GM18909 (cell line): ENCODE results near the gene ARHGEF1.

Experiments used
- ATAC-seq: cut with Tn5 transposase; IDR thresholded peaks from one replicate; pipeline ENCODE4 v1.9.1; 2021; ENCODE audit warnings: mild to moderate bottlenecking; ENCODE audit not compliant: unreplicated experiment, poor library complexity

Gene ARHGEF1, protein sequence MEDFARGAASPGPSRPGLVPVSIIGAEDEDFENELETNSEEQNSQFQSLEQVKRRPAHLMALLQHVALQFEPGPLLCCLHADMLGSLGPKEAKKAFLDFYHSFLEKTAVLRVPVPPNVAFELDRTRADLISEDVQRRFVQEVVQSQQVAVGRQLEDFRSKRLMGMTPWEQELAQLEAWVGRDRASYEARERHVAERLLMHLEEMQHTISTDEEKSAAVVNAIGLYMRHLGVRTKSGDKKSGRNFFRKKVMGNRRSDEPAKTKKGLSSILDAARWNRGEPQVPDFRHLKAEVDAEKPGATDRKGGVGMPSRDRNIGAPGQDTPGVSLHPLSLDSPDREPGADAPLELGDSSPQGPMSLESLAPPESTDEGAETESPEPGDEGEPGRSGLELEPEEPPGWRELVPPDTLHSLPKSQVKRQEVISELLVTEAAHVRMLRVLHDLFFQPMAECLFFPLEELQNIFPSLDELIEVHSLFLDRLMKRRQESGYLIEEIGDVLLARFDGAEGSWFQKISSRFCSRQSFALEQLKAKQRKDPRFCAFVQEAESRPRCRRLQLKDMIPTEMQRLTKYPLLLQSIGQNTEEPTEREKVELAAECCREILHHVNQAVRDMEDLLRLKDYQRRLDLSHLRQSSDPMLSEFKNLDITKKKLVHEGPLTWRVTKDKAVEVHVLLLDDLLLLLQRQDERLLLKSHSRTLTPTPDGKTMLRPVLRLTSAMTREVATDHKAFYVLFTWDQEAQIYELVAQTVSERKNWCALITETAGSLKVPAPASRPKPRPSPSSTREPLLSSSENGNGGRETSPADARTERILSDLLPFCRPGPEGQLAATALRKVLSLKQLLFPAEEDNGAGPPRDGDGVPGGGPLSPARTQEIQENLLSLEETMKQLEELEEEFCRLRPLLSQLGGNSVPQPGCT

DNA sequence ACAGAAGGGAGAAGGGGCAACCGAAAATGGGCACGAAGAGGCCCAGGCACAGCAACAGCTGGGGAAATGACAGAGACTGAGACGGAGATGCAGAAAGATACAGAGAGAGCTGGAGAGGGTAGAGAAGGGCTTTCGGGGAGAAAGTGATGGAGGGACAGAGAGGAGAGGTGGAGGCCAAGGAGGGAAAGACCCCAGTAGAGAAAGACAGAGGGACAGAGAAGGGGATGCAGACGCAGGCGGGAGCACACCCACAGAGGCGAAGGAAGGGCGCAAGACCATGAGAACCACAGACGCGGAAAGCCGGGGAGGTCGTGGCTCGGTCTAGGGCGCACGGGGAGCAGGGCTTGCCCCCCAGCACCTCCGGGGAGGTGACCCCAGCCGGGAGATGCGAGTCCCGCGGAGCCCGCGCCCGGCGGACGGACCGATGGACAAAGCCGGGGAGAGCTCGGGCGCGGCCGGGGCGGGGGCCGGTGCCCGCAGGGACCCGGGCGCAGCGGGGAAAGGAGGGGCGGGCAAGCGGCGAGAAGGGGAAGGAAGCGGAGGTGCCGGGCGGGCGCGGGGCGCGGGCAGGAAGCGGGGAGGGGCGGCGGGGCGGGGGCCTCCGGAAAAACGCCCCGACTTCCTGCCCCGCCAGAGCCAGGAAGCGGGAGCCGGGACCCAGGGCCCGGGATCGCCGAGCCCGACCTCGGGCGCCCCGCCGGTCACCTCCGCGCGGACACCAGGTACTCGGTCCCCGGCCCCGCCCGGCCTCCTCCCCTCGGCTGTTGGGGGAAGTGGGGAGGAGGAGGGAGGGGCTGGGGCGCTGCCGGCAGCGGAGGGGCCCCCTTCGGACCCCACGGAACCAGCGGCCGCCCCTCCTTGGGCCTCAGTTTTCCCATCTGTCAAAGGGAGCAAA lies at the start of gene ARHGEF1:
TSS of gene ARHGEF1 (plus strand) at position 617 of the 895 bp plus-strand sequence. CDS start 4,899 bp downstream, outside the sequence.
- ATAC-seq: no peak

DNA sequence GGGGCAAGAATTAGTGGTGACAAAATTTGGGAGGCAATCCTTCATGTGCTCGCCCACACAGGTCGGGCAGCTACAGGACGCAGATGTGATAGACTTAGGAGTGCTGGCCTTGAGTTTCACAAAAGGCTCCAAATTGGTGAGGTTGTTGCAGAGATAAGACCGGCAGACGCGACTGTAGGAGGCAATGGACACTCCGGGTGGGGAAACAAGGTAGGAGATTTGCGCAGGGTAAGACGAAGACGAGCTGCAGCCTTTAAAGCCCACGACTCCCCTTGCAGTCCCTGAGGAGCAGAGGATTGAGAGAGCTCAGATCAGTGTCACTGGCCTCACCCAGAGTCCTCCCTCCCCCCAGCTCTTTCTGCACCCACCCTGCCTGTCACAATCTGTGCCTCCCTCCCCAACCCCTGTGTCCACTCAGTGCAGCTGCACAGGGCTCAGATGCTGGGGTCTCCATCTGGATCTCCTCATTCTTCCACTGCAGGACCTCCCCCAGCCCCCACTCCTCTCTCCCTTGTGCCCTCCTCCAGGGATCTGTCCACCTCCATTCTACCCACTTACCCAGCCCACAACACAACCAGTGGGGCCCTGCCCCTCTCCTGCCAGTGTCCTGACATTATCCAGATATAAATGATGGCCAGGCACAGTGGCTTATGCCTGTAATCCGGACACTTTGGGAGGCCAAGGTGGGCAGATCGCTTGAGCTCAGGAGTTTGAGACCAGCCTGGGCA lies 44.8 kb upstream of the ARHGEF1 start:
- ATAC-seq: no peak

DNA sequence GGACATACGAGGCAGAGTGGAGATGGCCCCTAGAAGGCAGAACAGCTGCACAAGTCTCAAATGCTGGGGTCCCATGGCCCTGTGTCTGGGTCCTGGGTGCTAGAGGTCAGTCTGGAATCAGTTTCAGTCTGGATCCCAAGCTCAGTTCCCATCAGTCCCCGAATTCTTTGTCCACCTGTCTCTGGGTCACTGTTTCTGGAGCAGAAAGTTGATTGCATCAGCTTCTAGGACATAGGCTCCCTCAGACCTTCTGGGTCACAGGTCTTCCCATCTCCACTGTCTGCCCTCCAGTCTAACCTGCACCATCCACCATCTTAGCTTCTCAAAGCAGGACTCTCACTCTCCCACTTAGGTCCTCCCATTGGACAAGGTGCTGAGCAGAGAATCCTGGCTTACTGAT lies 43.8 kb upstream of the ARHGEF1 start:
- no peak for ATAC-seq

DNA sequence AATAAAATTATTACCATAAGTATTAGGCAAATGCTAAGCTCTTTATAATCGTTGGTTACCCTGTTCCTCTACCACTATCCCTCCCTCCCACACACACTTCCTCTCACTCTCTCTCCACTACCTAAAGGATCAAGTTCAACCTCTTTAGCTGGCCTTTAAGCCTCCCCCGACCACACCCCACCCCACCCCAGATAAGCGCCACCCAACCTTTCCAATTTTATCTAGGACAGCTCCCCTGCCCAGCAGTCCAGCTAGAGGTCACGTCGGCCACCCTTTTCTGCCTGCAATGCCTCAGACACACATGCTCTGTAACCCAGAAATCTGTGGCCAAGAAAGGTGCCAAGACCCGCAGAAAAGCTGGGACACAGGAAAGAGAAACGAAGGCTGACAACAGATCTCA lies 39.6 kb upstream of the ARHGEF1 start:
- no peak for ATAC-seq

DNA sequence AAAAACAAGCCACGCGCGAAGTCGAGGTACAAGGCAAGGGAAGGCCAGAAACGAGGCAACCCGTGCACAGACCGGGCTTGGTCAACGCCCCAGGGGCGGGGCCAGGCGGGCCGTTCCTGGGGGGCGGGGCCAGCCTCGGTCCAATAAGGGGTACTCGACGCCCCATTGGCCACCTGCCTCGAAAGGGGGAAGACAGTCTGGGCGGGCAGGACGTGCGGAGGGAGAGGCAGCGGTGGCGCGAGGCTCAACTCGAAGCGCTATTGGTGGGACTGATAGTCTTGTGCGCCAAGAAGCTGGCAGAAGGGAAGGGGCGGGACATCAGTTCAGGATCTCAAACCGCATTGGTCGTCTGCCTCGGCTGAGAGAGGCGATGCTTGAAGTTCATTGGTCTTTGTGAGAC lies 38.4 kb upstream of the ARHGEF1 start, which contains the start of gene LYPD4:
TSS of gene LYPD4 (minus strand) at position 83 of the 400 bp plus-strand sequence. CDS start 5,398 bp downstream, outside the sequence.
- no peak for ATAC-seq

DNA sequence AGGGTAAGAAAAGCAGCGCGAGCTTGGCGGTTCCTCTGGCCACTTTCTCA lies 38.2 kb upstream of the ARHGEF1 start, which contains the start of gene DMRTC2:
TSS of gene DMRTC2 (plus strand) at position 42 of the 50 bp plus-strand sequence. CDS start 2,387 bp downstream, outside the sequence.
- no peak for ATAC-seq

DNA sequence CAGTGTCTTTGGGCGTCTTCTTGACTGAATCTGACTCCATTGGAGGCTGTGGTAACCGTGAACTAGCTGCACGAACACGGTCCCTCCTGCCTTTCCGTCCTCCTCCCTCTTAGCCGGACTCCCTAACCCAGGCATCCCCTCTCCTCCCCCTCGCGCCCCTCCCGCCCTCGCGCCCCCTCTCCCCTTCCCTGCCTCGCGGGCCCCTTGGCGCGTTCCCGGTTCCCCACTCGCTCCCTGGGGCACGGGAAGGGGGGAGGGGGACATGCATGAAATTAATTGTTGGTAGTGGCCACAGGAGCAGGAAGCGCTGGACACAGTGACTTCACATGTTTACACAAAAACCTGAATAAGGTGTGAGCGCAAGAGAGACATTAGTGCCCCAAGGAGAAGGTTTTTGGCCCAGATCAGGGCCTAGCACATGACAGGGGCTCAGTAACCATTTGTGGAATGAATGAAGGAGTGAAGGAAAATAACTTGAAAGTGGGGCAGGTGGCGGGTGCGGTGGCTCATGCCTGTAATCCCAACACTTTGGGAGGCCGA lies 37.9 kb upstream of the ARHGEF1 start:
- ATAC-seq: no peak

DNA sequence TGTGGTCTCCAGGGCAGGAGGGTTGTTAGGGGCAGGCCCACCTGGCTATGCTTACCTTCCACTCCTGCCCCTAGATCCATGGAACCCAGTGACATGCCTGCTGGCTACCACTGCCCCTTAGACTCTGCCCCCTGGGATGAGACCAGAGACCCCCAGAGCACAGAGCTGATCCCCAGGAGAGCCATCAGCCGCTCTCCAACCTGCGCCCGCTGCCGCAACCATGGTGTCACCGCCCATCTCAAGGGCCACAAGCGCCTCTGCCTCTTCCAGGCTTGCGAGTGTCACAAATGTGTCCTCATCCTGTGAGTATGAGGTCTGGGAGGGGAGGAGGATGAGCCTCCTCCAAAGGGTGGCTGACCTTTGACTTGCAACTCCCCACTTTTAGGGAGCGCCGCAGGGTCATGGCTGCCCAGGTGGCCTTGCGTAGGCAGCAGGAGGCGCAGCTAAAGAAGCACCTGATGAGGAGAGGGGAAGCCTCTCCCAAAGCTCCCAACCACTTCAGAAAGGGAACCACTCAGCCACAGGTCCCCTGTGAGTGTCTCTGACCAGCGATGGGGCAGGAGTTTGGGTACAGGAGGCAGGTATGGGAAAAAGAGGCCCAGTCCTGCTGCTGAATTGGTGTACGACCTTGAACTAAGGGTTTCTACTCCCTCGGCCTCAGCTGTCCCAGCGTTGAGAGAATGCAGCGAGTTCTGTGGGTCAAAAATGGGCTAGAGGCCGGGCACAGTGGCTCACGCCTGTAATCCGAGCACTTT lies 35.5 kb upstream of the ARHGEF1 start:
- no peak for ATAC-seq

DNA sequence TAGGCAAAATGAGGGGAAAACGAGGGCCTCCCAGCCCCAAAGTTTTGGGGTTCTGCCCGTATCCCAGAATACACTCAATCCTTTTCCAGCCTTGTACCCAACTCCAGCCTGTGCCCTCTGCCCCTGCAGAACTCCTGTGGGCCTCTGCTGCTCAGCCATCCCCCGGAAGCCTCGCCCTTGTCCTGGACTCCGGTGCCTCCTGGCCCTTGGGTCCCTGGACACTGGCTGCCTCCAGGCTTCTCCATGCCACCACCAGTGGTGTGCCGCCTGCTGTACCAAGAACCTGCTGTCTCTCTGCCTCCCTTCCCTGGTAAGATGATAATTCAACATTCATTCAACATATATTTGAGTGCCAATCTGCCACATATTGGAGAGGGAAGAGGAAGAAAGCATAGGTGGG lies 34.3 kb upstream of the ARHGEF1 start:
- no peak for ATAC-seq

DNA sequence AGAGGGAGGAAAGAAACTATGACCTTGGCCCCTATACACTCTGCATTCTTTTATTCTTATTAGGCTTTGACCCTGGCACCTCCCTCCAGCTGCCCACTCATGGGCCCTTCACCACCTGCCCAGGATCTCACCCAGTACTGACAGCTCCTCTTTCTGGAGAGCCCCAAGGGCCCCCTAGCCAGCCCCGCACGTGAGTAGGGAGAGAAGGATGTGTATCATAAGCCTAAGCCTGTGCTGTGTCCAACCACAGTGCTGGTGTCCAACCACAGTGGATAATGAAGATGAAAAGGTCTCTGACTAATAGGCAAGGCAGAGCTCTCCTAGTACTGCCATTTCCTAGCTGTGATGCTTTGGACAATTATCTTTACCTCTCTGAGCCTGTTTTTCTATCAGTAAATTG lies 33.9 kb upstream of the ARHGEF1 start:
- ATAC-seq: no peak

DNA sequence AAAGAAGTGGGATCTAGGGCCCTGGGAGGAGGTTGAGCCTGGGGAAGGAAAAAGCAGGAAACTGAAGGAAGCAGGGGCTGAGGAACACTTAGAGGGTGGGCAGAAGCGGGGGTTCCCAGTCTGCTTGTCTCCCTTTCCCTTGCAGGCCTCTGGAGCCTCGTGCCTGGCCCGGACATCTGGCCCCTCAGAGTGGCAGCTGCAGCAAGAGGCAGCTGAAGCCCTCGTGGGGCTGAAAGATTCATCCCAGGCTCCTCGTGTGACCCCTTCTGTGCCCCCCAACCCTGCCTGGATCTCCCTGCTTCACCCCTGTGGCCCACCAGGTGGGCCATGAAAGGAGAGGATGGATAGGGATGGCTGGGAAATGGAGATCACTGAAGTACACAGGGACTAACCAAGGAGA lies 32.6 kb upstream of the ARHGEF1 start:
- ATAC-seq: no peak

DNA sequence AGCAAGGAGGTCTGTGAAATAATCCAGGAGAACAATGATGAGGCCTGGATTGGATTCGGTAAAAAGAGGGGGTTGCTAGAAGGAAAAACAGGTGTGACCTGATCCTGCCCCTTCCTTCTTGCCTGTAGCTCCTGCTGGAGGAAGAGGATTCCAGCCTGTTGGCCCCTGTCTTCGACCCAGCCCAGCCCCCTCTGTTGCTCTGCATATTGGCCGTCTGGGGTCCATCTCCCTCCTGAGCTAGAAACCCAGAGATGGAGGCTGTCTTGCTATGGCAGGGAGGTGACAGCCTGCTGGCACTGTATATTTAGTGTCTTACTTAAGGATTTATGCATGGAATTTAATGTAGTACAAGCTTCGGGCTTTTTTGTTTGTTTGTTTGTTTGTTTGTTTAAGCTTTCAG lies 31.5 kb upstream of the ARHGEF1 start:
- ATAC-seq: no peak

DNA sequence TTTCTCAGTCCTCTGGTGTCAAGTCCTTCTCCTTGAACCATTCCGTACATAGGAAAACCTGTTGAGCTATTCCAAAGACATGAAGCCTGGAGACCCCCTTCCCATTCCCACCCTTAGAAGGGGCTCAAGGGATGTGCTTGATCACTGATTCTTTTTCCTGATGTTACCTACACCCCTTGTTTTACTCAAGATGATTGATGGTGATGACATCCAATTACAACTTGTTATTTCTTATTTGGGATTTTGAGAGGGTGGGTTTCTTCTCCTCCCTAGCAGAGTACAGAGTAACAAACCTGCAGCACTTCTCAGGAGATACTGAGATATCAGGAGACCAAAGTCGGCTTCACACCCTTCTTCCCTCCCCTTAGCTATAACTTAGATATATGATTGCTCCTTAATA lies 29.6 kb upstream of the ARHGEF1 start:
- no peak for ATAC-seq

DNA sequence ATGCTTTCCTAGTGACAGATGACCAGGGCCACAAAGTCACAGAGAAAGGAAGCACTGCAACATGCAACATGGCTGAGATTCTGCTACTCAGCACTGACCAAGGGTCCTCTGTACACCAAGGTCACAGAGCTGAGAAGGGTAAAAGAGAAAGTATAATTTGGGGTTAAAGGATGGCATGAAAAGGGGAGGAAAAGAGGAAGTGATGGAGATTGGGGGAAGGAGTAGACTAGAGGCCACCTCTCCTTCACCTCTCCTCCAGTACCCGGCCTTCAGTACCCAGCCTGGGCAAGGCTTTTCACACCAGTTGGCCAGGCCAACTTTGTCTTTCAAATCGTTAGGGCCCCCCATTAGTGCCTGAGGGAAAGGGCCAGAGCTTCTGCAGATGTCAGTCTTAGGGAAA lies 29.2 kb upstream of the ARHGEF1 start:
- no peak for ATAC-seq

DNA sequence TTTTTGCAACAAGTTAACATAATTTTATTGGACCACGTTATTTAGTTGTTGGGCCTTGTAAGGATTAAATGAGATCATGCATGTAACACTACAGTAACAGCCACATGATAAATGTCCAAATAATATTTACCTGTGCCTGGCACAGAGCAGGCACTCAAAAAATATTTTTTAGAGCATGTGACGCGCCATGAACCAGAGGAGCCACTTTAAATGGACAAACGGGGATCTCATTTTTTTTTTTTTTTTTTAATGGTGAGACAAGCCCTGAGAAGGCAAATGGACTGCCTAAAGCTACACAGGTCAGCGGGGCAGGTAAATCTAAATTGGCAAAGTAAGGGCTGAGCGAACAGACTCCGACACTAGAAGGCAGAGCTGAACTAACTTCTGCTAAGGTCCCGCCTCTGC lies 23.8 kb upstream of the ARHGEF1 start:
- ATAC-seq: no peak

DNA sequence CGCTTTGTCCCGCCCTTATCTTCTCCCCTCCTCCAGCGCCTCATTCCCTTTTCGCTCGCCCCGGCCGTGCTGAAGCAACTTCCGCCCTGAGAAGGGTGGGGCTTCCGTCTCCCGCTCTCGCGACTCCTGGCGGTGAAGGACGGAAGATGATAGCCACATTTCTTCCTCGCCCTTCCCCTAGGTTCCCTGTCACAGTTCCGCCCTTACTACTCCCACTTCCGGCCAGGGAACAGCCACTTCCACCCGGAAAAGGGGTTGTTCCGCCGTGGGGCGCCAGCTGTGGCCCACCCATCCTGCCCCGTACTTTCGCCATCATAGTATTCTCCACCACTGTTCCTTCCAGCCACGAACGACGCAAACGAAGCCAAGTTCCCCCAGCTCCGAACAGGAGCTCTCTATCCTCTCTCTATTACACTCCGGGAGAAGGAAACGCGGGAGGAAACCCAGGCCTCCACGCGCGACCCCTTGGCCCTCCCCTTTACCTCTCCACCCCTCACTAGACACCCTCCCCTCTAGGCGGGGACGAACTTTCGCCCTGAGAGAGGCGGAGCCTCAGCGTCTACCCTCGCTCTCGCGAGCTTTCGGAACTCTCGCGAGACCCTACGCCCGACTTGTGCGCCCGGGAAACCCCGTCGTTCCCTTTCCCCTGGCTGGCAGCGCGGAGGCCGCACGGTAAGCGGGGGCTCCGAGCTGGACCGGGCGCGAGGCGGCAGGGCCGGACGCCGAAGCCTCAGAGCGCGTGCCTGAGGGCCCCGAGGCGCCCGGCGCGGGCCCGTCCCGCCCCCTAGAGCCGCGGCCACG lies 23.2 kb upstream of the ARHGEF1 start, which contains the start of gene RPS19:
TSS of gene RPS19 (plus strand) at position 638 of the 801 bp plus-strand sequence. CDS start 520 bp downstream, outside the sequence.
- peak; percentile 78 for ATAC-seq

DNA sequence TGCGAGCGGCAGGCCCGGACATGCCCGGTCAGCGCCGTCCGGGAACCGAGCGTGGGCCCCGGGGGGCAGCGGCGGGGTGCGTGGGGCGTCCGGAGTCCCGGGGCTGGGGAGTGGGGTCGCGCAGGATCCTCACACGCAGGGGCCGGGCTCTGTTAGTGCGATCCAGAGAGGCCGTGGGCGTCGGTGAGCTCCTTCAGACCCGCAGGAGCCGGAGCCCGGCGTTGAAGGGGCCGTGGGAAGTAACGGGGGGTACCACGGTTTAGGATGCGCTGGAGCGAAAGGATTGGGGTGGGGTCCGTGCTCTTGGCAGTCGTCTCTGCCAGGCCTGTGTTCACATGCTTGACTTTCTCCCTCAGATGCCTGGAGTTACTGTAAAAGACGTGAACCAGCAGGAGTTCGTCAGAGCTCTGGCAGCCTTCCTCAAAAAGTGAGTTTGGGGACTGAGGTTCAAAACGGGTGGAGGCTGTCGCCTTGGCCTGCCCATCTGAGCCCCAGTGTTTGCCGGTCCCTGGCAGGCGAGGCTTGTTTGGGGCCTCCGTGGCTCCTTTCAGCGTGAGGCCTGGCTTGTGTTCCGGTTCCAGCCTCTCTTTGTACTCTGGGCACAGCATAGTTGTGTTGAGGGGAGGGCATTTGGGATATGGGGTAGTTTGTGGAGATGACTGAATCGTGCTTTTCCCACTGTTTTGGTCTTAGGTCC lies 22.4 kb upstream of the ARHGEF1 start:
- no peak for ATAC-seq
